ENCODE results near the gene MDGA2.
"Not testable (repeated sequence)": the region's sequence is repeated elsewhere in the genome, so short reads cannot be mapped to it uniquely, and the experiment has no call there.

The MDGA2 gene

DNA sequence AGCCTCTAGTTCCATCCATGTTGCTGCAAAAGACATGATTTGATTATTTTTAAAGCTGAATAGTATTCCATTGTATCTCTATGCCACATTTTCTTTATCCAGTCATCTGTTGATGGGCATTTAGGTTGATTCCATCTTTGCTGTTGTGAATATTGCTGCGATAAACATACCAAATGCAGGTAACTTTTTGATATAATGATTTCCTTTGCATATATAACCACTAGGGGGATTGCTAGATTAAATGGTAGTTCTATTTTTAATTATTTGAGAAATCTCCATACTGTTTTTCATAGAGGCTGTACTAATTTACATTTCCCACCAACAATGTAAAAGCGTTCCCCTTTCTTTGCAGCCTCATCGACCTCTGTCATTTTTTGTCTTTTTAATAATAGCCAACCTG lies 342.5 kb downstream of the MDGA2 start:
- no peak for DNase-seq (ENCODE audit: low read depth, low spot score)

DNA sequence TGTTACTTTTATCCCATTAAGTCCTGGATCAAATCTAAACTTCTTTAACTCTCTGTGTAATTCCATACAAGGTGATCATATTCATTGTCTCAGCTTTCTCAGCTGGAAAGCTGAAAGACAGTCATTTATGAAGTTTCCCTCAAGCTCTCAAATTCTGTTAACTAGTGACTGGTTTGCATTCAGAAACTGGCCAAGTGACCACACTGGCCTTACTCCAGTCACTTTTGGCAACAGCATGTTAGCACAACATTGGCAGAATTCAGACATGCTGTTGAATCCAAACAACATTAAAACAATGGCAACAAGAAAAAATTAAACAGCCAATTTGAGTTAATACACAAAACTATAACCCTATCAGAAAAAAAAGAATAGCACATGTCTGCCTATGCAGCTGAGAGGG lies 343.3 kb downstream of the MDGA2 start:
- no peak for DNase-seq (ENCODE audit: low read depth, low spot score)

DNA sequence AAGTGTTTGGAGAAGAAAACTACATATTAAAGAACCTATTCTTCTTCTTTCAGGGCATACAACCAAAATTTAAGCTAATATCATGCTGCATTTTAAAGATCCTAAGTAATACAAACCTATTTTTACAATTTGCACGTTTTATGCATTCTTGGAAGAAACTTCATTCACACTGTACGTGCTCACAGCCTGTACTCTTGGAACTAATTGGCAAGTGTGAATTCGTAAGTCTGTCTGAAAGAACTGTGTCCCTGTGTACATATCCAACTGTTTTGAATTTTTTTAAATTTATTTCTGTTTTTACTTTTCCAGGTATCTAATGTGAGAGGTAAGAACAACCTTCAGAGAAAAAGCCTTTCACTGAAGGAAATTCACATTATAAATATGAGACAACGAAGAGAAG lies 347.0 kb downstream of the MDGA2 start:
- no peak for DNase-seq (ENCODE audit: low read depth, low spot score)

DNA sequence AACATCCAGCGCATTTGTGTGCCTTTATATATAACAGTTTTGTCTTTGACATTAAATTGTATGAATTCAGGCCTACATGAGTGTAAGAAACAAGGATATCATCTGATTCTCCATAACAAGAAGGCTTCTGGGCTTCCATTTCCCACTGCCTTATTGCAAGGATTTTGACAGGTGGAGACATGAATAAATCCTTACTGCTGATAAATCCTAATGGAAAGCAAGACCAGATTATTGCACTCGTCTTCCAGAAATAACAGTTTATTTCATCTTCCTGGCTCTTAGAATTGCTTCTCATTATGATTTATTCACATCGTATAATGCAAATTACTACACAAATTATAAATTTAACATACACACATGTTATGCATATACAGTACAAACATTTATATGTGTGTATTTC lies 348.1 kb downstream of the MDGA2 start:
- no peak for DNase-seq (ENCODE audit: low read depth, low spot score)

DNA sequence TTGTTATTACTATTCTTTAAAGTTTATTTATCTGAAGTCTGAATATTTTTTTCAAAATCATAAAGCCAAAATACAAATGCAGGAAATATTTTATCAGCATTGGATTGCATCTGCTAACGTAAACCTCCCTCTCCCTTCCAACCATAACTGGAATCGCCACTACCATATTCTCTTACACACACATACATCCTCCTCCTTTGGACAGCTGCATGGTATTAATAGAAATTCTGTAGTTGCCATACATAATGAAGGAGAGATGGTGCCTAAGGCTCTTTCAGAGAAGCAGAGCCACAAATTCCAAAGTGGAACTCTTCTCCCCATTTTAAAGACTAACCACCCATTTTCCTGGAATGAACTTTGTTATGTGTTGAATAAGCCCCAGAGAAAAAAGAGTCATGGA lies 352.7 kb downstream of the MDGA2 start:
- no peak for DNase-seq (ENCODE audit: low read depth, low spot score)

- no peak for DNase-seq (ENCODE audit: low read depth, low spot score)
Observed at GRCh38 chr14:47302121-47302520, 373.3 kb downstream of the MDGA2 start.

GRCh38 chr14:47300796-47301195 lies 374.6 kb downstream of the MDGA2 start:
- no peak for DNase-seq (ENCODE audit: low read depth, low spot score)

DNA sequence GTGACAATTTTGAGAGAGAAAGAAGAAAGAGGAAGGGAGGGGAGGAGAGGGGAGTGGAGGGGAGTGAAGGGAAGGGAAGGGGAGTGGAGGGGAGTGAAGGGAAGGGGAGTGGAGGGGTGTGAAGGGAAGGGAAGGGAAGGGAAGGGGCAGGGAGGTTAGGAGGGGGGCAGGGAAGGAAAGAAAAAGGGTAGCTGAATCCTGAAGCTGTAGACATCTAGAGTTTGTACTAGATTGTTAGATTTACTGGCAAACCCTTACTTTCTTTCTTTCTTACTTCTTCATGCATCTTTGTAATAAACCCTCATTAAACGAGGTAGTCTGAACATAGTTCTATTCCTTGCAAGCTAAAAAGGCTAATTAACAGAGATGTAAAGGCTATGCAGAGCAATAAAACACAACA lies 378.0 kb downstream of the MDGA2 start:
- DNase-seq (ENCODE audit: low read depth, low spot score) = no peak

GRCh38 chr14:47284283-47284682 lies 391.1 kb downstream of the MDGA2 start:
- no peak for DNase-seq (ENCODE audit: low read depth, low spot score)

DNA sequence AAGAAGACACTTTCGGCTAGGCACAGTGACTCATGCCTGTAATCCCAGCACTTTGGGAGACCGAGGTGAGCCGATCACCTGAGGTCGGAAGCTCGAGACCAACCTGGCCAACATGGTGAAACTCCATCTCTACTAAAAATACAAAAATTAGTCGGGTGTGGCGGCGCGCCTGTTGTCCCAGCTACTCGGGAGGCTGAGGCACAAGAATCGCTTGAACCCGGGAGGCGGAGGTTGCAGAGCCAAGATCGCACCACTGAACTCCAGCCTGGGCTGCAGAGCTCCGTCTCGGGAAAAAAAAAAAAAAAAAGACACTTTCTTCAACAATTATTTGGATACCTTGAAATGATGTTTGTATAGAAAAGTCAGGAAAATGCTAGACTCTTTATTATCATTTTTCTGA lies 393.6 kb downstream of the MDGA2 start:
- not testable (repeated sequence) for DNase-seq (ENCODE audit: low read depth, low spot score)

DNA sequence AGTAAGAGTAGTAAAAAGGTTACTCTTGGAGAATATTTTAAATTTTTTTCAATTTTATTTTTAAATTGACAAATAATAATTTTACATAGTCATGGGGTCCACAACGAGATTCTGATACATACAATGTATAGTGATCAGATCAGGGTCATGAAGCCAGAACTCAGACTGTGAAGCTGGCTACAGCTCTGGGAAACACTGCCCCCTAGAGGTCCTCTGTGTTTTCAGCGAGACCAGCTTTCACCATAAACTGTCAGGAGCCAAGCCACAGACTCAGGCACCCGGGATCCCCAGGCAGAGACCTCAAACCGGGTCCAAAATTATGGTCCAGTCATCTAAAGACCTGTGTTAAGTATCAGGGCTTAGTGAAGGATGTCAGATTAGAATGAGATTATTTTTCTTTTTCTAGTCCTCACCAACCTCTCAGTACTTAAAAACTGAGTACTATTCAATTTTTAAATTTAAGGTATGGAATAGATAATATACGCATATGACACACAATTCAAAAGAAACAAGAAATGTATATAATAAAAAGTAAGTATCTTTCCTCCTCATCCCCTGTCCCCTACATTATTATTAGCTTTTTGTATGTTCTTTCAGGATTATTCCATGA lies 397.1 kb downstream of the MDGA2 start:
- no peak for DNase-seq (ENCODE audit: low read depth, low spot score)

- DNase-seq (ENCODE audit: low read depth, low spot score) = no peak
Observed at GRCh38 chr14:47277703-47278102, 397.7 kb downstream of the MDGA2 start.

- DNase-seq (ENCODE audit: low read depth, low spot score) = no peak
Observed at GRCh38 chr14:47276931-47277330, 398.5 kb downstream of the MDGA2 start.

- no peak for DNase-seq (ENCODE audit: low read depth, low spot score)
Observed at GRCh38 chr14:47273939-47274338, 401.5 kb downstream of the MDGA2 start.

DNA sequence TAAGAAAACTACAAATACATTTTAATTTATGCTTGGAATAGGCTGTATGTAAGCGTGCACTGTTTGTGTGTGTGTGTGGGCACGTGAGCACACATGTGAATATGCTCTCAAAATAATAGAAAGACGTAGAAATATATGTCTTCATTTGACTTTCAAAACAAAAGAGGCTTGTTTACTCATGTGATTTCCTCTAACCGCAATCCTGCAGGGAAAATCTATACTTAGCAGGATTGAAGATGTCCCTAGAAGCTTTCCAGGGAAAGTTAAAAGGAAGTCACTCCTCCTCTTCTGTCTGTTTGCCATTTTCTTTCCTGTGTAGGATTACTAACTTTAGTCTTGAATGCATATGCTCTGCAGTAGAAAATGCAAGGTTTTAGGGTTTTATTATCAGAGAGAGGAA lies 404.7 kb downstream of the MDGA2 start:
- DNase-seq (ENCODE audit: low read depth, low spot score) = no peak

DNA sequence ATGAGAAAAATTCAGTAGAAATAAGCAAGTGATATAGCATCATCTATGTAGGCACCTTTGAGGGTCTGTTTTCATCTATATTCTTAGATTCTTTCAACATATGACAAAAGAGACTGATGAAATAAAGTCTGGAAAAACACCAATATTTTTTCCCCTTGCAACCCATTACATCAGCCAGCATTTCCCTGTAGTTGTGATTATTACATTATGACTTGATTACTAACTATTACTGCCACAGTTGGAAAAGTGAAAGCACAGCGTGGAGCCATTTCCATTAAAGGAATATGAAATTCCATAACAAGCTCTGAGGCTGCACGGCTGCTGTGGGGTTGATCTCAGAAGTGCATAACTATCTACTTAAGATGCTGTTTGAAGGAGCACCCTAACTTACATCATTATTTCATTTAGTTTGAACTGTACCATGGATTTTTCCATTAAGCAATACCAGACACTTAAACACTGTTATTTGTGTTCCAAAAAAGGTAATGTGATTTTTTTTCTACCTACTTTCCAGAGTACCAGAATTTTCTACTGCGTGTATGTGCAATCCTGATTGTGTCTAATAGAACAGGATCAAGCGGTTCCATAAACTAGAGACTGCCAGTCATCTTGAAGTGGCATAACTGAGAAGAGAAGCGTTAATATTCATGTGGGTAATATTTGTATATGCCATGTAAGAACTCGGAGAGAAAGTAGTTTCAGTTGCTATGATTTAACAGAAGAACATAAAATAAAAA lies 405.5 kb downstream of the MDGA2 start:
- no peak for DNase-seq (ENCODE audit: low read depth, low spot score)

- DNase-seq (ENCODE audit: low read depth, low spot score) = no peak
Observed at GRCh38 chr14:47264842-47265241, 410.6 kb downstream of the MDGA2 start.

DNA sequence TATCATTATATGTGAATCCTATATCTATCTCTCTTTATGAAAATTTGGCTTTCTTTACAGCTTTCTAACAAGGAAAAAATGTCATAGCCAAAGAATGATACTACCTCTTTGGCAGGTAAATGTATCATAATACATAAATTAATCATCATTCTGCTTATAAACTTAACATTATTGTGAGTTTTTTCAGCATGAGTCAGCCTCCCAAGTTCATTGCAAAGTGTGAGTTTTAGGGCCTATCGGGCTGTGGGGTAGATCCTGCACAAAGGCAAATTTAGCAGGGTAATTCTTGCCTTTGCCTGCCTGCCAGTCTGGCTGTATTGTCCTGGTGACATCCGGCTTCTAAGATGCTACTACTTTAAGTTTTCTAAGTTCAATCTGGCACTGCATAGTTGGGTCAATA lies 412.6 kb downstream of the MDGA2 start:
- DNase-seq (ENCODE audit: low read depth, low spot score) = no peak

GRCh38 chr14:47261350-47261749 lies 414.1 kb downstream of the MDGA2 start:
- DNase-seq (ENCODE audit: low read depth, low spot score) = no peak

DNA sequence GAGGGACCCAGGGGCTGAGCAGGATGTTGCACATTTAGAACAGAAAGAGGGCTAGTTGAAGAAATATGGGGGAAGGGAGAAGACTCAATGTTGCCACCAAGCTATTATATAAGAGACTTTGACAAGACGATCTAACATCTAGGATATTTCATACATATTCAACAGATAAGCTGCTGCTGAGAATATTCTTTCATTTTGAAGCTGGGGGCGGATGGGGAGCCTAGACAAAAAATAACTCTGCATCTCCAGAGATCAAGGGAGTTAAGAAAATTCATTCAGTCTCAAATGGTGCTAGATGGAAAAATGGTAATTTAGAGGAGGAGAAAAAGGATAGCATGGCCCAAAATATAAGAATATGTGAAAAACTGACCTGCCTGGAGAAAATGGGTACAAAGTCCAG lies 415.6 kb downstream of the MDGA2 start:
- no peak for DNase-seq (ENCODE audit: low read depth, low spot score)

GRCh38 chr14:47257013-47257412 lies 418.4 kb downstream of the MDGA2 start:
- no peak for DNase-seq (ENCODE audit: low read depth, low spot score)

DNA sequence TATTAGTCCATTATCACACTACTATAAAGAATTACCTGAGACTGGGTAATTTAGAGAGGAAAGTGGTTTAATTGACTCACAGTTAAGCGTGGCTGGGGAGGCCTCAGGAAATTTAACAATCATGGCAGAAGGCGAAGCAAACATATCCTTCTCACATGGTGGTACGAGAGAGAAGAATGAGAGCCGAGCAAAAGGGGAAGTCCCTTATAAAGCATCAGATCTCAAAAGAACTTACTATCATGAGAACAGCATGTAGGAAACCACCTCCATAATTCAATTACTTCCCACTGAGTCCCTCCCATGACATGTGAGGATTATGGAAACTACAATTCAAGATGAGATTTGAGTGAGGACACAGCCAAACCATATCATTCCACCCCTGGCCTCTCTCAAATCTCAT lies 422.6 kb downstream of the MDGA2 start:
- DNase-seq (ENCODE audit: low read depth, low spot score) = no peak

GRCh38 chr14:47246367-47246766 lies 429.0 kb downstream of the MDGA2 start:
- DNase-seq (ENCODE audit: low read depth, low spot score) = no peak

DNA sequence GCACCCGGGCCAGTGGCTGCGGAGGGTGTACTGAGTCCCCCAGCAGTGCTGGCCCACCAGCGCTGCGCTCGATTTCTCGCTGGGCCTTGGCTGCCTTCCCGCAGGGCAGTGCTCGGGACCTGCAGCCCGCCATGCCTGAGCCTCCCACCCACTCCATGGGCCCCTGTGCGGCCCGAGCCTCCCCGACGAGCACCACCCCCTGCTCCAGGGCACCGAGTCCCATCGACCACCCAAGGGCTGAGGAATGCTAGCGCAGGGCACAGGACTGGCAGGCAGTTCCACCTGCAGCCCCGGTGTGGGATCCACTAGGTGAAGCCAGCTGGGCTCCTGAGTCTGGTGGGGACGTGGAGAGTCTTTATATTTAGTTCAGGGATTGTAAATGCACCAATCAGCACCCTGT lies 432.8 kb downstream of the MDGA2 start:
- DNase-seq (ENCODE audit: low read depth, low spot score) = not testable (repeated sequence)
